Measurements from ENCODE around the gene FOXQ1. TPM values are rescaled to one million over a fixed set of nuclear protein-coding genes. Genes with fewer than 3 reads are reported as not detected.

The FOXQ1 gene
- polyA plus RNA-seq, 1 of the 3 experiments (the other 2 are of a cell fraction): not detected

- ChIA-PET POLR2A (no interaction called here), CTCF (interaction anchor here (1.2 kb wide), 1 partner anchor 716 kb away, joined by 3 read pairs; no protein-coding TSS in a partner anchor)
These were observed 2.5 kb upstream of the FOXQ1 start for GRCh38 chr6:1309366-1309765.

More at GRCh38 chr6:1309366-1309765, 2.5 kb upstream of the FOXQ1 start:
- H2AFZ ChIP-seq (ENCODE audit: low read depth): no peak overlapping the region
- H3K4me3 ChIP-seq (ENCODE audit: low read depth in 2 of 2, low read length in 1 of 2): no peak overlapping the region
- no peaks in the 10 kb centered on the region for H3F3A ChIP-seq (replicated peaks; ENCODE audit: insufficient read depth)
- H3K4me2 ChIP-seq: no peak overlapping the region
- WGBS (ENCODE audit: low lambda C conversion rate): 15% methylated on average over 6 of the region's 6 CpGs
- no peak for DNase-seq
- no peaks in the 10 kb centered on the region for H3K9me3 ChIP-seq
- no peaks in the 10 kb centered on the region for H3K79me2 ChIP-seq (ENCODE audit: insufficient read depth)
- H3K9ac ChIP-seq: no peak overlapping the region
- TF ChIP-seq ZBTB33 (IDR thresholded peaks at IDR 0.05; ENCODE audit: borderline replicate concordance, low read depth): no peak
- TF ChIP-seq POLR2AphosphoS5 (IDR thresholded peaks at IDR 0.05; ENCODE audit: low read depth, low read length): no peak
- no peak for TF ChIP-seq GABPA (IDR thresholded peaks at IDR 0.05; ENCODE audit: low read depth)
- no peak for TF ChIP-seq GATA2 (CRISPR knock-in tag; IDR thresholded peaks at IDR 0.05)
- no peak for TF ChIP-seq TCF12 (IDR thresholded peaks at IDR 0.05)
- TF ChIP-seq, protein P1, sequence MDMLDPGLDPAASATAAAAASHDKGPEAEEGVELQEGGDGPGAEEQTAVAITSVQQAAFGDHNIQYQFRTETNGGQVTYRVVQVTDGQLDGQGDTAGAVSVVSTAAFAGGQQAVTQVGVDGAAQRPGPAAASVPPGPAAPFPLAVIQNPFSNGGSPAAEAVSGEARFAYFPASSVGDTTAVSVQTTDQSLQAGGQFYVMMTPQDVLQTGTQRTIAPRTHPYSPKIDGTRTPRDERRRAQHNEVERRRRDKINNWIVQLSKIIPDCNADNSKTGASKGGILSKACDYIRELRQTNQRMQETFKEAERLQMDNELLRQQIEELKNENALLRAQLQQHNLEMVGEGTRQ (IDR thresholded peaks at IDR 0.05; ENCODE audit: borderline replicate concordance, low read depth, low read length): no peak
- no peak for TF ChIP-seq SMC3 (IDR thresholded peaks at IDR 0.05; ENCODE audit: low read depth, low read length)
- TF ChIP-seq SIN3A (IDR thresholded peaks at IDR 0.05; ENCODE audit: borderline replicate concordance, low read depth, low read length): no peak
- no peak for TF ChIP-seq EZH2phosphoT487 (IDR thresholded peaks at IDR 0.05; ENCODE audit: borderline replicate concordance, low read depth)
- no peak for TF ChIP-seq MXI1 (IDR thresholded peaks at IDR 0.05; ENCODE audit: low read depth, low read length)
- TF ChIP-seq, protein P2, sequence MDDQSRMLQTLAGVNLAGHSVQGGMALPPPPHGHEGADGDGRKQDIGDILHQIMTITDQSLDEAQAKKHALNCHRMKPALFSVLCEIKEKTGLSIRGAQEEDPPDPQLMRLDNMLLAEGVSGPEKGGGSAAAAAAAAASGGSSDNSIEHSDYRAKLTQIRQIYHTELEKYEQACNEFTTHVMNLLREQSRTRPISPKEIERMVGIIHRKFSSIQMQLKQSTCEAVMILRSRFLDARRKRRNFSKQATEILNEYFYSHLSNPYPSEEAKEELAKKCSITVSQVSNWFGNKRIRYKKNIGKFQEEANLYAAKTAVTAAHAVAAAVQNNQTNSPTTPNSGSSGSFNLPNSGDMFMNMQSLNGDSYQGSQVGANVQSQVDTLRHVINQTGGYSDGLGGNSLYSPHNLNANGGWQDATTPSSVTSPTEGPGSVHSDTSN (IDR thresholded peaks at IDR 0.05): no peak
- no peak for TF ChIP-seq RFX5 (IDR thresholded peaks at IDR 0.05; ENCODE audit: low read length)
- TF ChIP-seq, protein P3, sequence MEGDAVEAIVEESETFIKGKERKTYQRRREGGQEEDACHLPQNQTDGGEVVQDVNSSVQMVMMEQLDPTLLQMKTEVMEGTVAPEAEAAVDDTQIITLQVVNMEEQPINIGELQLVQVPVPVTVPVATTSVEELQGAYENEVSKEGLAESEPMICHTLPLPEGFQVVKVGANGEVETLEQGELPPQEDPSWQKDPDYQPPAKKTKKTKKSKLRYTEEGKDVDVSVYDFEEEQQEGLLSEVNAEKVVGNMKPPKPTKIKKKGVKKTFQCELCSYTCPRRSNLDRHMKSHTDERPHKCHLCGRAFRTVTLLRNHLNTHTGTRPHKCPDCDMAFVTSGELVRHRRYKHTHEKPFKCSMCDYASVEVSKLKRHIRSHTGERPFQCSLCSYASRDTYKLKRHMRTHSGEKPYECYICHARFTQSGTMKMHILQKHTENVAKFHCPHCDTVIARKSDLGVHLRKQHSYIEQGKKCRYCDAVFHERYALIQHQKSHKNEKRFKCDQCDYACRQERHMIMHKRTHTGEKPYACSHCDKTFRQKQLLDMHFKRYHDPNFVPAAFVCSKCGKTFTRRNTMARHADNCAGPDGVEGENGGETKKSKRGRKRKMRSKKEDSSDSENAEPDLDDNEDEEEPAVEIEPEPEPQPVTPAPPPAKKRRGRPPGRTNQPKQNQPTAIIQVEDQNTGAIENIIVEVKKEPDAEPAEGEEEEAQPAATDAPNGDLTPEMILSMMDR (IDR thresholded peaks at IDR 0.05): no peak
- no peak for TF ChIP-seq FOSL2 (IDR thresholded peaks at IDR 0.05; ENCODE audit: borderline replicate concordance, low read depth)
- no peak for TF ChIP-seq NFIC (IDR thresholded peaks at IDR 0.05; ENCODE audit: borderline replicate concordance)
- no peak for TF ChIP-seq EP300 (IDR thresholded peaks at IDR 0.05; ENCODE audit: borderline replicate concordance in 1 of 2, low read depth in 1 of 2, low read length in 1 of 2)
- H4K20me1 ChIP-seq (ENCODE audit: insufficient read depth): no peaks in the 10 kb centered on the region
- H3K27ac ChIP-seq (ENCODE audit: low read depth in 2 of 2, low read length in 1 of 2): no peak overlapping the region
- H3K9me2 ChIP-seq: no peaks in the 10 kb centered on the region
- no peaks in the 10 kb centered on the region for H3K4me1 ChIP-seq (ENCODE audit: control insufficient read depth in 1 of 2, insufficient read depth in 2 of 2, low read depth in 1 of 2, low read length in 1 of 2)
- H3K27me3 ChIP-seq (ENCODE audit: insufficient read depth): peaks cover 50% of the 10 kb centered on the region
- no peaks in the 10 kb centered on the region for H3K36me3 ChIP-seq (replicated peaks in 1 of 2; ENCODE audit: control insufficient read depth in 1 of 2, insufficient read depth in 2 of 2, low read length in 1 of 2)

Measured in SK-N-SH (cell line).